HG03045 (cell line): ENCODE measurements around the gene NDUFS3.
"Not testable (repeated sequence)": the region's sequence is repeated elsewhere in the genome, so short reads cannot be mapped to it uniquely, and the experiment has no call there.

Source experiments
- ATAC-seq: cut with Tn5 transposase; IDR thresholded peaks from one replicate; pipeline ENCODE4 v1.9.1; 2021; ENCODE audit warnings: mild to moderate bottlenecking, moderate library complexity; ENCODE audit not compliant: unreplicated experiment

Gene NDUFS3

DNA sequence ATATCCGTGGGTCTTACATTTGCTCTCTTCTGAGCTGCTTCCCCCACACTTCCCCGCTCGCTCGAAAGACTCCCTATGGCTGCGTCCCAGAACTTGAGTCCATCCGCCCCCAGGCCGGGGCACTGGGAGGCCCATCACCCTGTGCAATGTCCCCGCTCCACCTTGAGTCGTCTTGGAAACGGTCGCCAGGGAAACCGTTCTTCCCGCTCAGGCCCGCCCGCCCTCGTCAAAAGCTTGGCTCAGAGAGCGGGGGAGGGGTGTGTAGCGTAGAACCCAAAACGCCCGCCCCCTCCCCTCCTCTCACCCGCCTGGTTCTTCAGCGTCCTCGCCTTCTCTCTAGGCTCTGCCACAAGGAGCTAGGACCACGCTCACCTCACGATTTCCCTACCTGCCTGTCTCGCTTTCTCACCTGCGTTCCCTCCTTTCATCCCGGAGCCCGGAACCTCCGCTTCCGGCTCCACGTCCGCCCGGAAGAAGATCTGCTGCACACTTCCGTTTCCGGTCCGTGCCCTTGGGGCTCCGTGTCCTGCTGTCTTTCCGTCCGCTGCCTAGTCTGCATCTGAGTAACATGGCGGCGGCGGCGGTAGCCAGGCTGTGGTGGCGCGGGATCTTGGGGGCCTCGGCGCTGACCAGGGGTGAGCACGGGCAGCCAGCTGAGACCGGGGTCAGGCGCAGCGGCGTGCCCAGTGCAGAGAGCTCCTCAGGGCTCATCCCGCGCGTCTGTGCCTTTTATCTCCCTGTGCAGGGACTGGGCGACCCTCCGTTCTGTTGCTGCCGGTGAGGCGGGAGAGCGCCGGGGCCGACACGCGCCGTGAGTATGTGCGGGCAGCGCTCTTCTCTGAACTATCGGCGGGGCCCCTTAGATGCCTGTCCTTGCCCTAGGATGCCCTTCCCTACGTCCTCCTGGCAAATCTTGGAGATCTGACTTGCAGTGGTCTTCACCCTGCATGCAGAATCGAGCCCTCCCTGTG lies at the start of gene NDUFS3, which contains the start of gene KBTBD4:
Gene NDUFS3, plus strand, starts transcription at position 551 of the 971 bp plus-strand sequence. Its CDS starts 18 bp downstream, at position 569.
Gene KBTBD4, minus strand, starts transcription at position 447 of the 971 bp plus-strand sequence. Its CDS starts 19 bp downstream, at position 428.
- peak; percentile 91 for ATAC-seq

DNA sequence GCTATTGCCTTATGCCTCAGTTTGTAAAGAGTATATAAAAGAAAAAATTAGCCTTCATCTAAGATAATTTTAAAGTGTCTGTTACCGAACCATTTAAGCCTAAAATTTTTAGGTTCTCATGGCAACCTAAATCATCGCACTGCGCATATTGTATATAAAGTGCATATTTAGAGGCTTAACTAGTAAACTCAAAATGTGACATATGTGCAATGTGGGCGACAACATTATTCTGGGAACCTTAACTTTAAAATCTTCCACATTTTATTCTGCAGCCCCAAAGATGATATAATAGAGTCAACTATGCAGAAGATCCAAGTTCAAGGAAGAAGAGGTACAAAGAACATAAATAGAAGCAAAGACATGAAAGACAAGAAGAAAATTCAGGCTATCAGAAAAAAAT lies 48.9 kb upstream of the NDUFS3 start:
- no peak for ATAC-seq

DNA sequence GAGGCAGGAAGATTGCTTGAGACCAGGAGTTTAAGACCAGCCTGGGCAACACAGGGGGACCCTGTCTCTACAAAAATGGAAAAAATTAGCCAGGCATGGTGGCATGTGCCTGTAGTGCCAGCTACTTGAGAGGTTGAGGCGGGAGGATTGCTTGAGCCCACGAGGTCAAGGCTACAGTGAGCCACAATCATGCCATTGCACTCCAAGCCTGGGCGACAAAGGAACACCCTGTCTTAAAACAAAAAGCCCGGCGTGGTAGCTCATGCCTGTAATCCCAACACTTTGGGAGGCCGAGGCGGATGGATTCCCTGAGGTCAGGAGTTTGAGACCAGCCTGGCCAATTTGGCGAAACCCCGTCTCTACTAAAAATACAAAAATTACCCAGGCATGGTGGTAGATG lies 48.2 kb upstream of the NDUFS3 start:
- not testable (repeated sequence) for ATAC-seq

DNA sequence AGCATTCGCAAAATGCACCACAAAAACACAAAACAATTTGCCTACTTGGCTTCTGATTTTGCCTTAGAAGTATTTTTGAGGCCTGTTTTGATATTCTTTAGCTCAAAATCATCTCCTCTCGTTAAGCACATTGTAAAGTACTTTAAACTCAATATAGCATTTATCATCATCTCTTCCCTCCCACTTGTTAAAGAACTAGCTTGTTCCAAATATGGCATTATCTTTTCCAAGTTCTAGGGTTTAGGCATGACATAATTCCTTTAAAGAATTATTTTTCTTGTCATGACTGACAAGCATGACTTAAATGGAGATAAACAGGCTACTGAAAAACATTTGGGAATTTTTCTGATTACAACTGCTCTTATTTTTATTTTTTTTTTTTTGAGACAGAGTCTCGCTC lies 47.2 kb upstream of the NDUFS3 start:
- no peak for ATAC-seq

DNA sequence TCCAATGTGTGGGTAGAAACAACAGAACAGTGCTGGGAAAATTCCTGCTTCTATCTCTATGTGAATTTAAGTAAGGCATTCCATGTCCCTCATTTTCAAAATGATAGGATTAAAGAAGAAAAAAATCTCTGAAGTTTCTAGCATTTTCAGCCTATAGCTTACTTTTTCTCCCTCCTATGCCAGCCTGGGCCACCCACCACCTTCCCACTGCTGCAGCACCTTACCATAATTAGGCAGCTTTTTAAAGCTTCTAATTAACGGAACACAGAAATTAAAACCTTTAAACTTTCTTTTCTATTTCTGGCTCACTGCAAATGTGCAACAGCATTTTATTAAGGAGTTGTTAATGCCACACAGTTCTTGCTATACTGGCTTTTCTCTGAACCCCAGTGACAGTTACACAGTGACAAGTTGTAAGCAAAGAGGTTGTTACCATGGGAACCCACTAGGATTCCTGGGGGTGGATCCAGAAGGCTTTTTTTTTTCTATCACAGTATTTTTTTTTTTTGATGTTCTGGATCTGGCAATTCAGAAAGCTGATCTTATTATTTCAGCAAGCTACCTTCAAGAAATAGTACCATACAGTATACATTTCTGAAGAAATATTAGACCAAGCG lies 46.2 kb upstream of the NDUFS3 start:
- ATAC-seq: no peak

DNA sequence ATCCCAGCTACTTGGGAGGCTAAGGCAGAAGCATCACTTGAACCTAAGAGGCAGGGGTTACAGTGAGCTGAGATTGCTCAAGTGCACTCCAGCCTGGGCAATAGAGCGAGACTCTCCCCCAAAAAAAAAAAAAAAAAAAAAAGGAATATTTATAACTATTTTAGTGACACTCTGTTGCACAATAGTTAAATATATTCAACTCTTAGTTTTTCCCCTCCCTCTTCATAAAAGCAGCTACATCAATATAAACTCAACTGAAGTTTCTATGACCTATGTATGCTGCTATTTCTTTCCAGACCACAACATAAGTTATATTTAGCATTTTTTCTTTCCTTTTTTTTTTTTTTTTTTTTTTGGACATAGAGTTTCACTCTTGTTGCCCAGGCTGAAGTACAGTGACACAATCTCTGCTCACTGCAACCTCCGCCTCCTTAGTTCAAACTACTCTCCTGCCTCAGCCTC lies 45.2 kb upstream of the NDUFS3 start:
- no peak for ATAC-seq

DNA sequence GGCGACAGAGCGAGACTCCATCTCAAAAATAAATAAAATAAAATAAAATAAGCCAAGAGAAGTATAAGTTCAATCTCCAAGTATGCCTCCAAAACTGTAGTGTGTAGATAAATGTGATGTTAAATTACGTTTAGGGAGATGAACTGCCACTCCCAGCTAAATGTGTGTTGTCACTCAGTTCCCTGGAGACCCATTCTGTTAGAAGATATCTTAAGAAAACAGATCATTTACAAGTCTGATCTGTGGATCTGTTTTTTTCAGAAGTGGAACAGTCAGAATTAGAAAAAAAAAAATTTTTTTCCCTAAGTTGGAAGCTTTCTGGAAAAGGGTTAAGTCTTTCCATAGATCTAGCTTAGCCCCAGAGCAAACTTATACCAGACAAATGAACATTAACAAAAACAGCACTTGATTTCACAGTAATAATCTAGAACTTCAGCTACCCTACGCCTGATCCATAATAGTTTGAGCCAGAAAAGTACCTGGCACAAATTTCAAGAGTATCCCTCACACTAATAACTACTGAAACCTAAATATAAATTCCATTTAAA lies 44.1 kb upstream of the NDUFS3 start:
- no peak for ATAC-seq

DNA sequence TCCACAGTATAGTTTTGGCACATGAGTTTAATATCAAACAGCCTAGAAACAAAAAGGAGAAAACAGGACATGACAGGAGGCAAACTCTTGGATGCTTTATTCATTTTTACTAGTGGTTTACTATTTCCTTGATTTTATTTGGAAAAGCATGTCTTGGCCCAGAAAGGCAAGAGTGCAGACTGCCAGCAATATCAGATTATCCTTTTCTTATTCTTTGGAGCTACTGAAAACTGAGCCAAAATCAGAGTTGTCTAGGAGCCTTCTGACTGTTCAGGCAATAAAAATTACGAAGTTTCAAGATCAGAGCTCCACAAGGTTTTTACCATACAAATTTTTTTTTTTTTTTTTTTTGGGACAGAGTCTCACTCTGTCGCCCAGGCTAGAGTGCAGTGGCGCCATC lies 42.0 kb upstream of the NDUFS3 start:
- ATAC-seq: no peak

DNA sequence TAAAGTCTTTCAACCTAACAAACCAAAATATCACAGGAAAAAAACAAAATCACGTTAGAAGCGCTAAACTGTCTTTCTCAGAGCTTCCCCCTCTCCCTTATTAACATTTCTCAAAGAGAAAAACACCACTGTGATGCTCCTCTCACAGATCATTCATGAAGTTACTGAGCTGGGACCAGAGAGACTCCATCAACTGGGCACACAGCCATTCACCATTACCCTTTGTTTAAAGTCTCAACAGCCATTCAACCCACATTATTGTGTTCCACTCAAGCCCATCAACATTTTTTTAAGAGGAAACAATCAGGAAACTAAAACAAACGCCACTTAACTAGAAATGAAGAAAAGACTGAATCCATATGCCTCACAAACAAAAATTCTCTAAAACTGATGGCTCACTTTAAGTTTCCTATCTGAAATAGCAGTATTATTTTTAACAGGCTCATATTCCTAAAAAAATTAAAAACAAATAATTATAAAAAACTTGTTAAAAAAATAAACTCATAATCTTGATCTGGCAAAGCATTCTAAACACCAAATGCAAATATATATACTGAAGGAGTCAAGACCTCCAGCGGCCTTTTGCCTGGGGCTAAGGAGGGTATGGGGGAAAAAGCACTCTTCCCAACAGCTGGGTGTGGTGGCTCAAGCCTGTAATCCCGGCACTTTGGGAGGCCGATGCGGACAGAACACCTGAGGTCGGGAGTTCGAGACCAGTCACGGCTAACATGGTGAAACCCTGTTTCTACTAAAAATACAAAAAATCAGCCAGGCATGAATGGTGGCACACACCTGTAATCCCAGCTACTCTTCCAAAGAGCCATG lies 39.9 kb upstream of the NDUFS3 start:
- no peak for ATAC-seq

DNA sequence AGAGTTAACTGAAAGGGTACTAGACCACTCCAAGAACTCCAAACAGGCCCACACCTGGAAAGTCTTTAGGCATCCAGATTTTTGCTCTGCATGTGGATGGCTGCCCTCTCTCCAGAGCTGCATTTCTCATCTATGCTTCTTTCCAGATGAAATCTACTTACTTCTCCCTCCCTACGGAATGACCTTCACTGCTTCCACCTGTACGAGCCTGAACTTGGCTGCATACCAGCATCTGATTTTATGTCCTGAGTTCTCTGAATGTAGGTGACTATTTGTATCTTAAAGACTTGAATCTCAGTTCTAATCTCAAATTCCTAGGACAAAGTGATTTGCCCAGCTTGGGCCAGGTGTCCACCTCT lies 39.2 kb upstream of the NDUFS3 start:
- no peak for ATAC-seq

DNA sequence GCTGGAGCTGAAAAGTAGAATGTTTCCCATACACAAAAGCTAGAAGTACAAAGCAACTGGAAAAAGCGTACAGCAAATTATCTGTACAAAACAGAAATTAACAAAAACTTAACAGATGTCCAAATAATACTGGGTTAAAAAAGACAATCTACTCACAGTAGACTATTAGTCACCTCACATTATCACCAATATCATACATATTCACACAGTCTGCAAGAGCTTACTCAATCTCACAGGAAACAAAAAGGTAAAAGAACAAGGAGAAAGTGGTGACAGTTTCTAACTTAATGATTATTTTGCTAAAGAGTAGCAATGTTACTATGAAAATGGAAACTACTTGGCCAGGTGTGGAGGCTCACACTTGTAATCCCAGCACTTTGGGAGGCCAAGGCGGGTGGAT lies 37.8 kb upstream of the NDUFS3 start:
- ATAC-seq: no peak

DNA sequence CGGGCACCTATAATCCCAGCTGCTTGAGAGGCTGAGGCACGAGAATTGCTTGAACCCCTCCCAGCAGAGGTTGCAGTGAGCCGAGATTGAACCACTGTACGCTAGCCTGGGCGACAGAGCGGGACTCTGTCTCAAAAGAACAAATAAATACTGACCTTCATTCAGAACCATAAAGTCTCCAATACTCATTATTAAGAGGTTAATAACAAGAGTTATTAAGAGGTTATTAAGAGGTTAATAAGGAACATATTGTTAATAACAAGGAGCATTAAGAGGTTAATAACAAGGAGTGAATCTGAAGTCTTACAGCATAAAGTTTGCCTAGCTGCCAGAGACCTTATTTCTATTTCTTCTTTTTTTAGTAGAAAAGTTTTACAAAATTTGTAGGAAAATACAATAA lies 33.6 kb upstream of the NDUFS3 start:
- ATAC-seq: no peak

DNA sequence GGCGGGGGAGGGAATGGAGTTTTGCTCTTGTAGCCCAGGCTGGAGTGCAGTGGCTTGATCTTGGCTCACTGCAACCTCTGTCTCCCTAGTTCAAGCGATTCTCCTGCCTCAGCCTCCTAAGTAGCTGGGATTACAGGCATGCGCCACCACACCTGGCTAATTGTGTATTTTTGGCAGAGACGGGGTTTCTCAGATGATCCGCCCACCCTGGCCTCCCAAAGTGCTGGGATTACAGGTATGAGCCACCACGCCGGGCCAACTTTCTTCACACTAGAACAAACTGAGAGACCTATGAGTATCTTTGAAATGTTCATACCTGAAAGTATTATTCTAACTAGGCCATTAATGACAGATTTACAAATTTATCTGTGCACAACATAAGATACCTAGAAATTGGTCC lies 32.6 kb upstream of the NDUFS3 start:
- not testable (repeated sequence) for ATAC-seq

DNA sequence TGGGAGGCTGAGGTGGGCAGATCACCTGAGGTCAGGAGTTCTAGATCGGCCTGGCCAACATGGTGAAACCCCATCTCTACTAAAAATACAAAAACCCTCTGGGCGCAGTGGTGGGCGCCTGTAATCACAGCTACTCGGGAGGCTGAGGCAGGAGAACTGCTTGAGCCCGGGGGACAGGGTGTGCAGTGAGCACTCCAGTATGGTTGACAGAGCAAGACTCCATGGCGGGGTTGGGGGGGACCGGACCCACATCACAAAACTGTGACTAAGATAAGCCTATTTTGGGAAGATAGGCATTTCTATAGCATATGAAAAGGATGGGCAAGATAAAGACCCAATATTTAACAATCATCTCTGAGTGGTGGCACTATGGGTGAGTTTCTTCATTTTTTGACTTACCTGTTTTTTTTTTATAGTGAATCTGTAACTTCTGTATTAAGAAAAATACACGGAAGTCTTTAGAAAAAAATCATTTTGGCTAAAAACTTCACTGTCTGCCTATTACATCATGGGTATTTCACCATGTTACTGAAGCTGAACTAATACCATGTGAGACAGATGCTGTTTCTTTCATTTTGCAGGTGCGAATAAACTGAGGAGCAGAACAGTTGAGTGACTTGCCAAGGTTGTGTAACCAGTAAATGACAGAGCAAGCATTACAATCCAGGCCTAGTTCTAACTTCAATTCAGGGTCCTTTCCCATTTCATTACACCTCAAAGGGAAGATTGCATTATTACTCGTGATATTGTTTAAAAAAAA lies 28.4 kb upstream of the NDUFS3 start:
- no peak for ATAC-seq

DNA sequence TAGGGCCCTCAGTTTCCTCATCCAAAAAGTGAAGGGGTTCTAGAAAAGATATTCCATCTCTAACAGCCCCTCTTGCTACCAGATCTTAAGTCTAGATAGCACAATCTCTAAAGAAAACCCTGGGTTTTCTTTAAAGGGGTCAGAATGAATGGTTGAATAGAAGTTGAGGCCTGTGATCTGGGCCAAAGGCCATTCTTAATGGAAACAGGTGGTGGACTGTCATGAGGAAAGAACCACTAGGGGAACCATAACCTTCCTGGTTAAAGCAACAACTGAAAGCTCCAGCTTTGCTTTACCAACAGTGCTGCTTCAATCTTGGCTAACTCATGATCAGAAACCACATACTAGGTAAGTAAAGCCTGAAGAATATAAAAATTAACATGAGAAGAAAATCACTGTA lies 27.8 kb upstream of the NDUFS3 start:
- no peak for ATAC-seq

DNA sequence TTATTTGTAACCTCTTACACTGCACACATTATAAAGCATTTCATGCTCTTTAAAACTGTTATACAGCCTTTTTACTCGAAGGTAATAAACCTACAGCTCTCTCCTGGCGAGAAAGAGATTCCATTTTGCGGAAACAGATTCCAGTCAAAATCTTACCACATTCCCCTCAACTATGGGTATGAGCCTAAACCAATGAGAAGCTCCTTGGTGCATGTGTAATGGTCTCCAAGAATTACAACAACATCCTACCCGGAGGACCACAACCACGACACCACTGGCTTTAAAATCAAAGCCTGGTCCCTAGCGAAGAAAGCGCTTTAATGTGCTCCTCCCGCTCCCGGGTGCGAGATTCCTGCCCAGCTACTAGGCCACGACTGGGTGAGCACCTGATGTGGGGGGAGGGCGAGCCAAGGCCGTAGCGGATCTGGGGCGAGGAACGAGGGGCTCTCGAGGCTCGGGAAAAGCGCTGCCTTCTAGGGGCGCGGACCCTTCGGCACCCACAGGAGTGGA lies 26.8 kb upstream of the NDUFS3 start:
- peak; percentile 6 for ATAC-seq

DNA sequence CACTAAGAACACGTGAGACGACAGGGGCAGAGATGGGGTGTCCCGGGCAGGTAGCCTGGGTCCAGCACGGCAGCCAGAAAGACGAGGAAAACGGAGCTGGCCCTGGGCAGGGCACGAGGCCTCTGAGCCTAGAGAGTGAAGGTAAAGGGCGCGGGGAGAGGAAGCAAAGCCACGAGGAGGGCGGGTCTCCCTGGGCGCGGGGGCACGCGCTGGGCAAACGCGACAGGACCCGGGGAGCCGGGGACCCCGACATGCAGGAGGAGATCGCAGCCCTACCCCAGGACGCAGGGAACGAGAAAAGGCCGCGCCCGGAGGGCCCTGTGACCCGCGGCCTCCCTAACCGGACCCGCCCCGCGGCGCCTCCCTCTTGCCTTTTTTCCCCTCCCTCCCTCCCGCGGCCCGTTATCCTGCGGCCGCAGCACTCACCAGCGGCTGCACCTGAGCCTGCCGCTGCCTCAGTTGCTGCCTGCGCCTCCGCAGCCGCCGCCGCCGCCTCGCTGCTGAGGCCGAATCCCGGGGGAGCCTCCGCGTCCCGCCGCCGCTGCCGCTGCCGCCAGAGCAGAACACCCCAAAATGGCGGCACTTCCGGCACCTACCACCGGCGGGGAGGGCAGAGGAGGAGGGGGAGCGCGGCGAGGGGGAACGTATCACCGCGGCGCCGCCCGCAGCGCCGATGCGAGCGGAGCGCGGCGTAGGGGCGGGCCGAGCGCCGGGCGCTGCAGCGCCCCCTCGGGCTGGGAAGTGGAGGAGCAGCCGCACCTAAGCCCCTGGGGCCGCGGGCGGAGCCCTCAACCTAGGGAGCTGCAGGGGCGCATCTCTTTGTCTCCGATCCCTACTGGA lies 26.1 kb upstream of the NDUFS3 start, which contains the start of gene CELF1:
Gene CELF1, minus strand, starts transcription at position 567 of the 840 bp plus-strand sequence. CDS start 53,609 bp downstream, outside the sequence.
- peak; percentile 92 for ATAC-seq

DNA sequence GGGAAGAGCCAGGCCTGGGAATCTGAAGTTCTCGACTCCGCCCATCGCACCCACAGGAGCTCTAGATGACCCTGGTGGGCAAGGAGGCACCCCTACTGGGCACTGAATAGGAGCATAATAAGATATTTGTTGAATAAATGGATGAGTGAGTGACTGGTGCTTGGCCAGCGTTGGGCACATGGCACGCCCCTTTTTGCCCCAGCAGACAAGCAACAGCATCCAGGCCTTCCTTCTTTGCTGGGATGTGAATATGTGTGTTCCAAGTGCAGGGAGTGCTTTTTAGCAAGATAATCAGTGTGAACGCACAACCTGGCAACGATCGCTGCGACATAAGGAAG lies 25.5 kb upstream of the NDUFS3 start:
- ATAC-seq: peak; percentile 25

DNA sequence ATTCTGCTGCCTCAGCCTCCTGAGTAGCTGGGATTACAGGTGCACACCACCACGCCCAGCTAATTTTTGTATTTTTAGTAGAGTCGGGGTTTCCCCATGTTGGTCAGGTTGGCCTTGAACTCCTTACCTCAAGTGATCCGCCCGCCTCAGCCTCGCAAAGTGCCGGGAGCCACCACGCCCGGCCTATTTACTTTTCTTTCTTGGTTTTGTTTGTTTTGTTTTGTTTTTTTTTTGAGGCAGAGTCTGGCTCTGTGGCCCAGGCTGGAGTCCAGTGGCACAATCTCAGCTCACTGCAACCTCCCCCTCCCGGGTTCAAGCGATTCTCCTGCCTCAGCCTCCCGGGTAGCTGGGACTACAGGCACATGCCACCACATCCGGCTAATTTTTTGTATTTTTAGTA lies 21.9 kb upstream of the NDUFS3 start:
- not testable (repeated sequence) for ATAC-seq
